NCI-H1048 (cell line): ENCODE measurements around the gene BBX.

Experiments
- DNase-seq: peaks from one replicate; lab custom pipeline; 2025; lab: John Stamatoyannopoulos, UW

BBX gene

DNA sequence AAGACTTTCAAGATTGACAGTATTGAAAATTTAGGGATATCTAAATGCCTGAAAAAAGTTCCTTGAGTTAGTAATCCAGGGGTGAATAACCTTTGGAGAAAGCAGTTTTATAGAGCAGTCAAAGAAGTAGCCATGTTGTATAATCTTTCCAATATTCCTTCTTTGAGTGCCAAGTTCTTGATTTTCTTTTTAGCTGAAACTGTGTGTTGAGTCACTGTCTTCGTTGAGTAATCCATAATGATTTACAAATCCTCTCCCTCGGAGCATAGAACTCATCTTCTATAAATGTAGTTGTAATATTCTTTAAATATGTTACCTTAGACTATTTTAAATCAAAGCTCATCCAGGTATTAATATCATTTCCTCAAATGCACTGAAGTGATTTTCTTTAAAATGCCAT, 135.2 kb downstream of the BBX start:
- no peak for DNase-seq

- DNase-seq: no peak
These were observed 137.7 kb downstream of the BBX start for GRCh38 chr3:107660306-107660976.

DNA sequence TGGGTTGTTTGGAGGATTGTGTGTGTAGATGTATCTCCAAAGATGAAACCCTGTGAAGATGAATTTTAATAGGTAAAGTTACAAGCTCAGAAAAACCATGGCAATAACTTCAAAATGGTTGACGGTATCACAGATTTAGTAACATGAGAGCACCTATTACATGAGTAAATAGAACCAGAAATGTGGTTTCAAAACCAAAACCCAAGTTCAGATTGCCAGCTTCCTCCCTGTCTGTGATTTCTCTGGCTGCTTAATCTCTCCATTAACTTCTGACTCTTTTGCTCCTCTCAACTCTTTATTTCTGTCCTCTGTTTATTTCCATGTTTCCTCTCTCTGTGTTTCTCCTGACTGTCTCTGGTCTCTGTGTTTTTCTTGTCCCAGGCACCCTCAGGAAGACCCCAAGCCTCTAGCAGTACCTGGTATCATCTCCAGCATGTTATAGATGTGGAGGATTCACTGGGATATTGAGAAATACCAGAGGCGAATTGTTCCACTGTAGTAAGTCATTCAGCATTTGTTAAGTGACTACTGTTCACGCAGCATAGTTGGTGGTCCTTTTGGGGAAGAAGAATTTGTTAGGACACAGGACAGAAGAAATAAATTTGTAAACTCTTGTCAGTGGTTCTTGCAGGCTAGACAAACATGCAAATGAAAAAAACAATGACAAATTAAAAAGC, 138.8 kb downstream of the BBX start:
- DNase-seq: no peak

GRCh38 chr3:107662124-107662507, 139.4 kb downstream of the BBX start:
- DNase-seq: no peak

GRCh38 chr3:107662586-107662985, 139.8 kb downstream of the BBX start:
- DNase-seq: no peak

DNA sequence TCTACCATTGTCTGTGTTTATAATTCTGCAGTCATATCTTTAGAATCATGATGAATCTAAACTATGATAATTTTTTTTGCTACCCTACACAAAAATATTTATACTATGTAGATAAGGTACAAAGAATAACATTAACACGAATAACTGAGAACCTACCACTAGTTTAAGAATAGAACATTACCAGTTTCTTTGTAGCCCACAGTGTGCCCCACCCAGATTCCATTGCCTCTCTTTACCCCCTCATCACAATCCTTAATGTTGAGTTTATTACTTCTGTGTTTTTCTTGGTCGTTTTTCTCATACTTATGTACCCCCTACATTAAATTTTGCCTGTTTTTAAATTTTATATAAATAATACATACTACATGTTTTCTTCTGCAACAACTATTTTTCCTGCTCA, 140.5 kb downstream of the BBX start:
- DNase-seq: no peak

GRCh38 chr3:107664614-107665013, 141.9 kb downstream of the BBX start:
- no peak for DNase-seq

DNA sequence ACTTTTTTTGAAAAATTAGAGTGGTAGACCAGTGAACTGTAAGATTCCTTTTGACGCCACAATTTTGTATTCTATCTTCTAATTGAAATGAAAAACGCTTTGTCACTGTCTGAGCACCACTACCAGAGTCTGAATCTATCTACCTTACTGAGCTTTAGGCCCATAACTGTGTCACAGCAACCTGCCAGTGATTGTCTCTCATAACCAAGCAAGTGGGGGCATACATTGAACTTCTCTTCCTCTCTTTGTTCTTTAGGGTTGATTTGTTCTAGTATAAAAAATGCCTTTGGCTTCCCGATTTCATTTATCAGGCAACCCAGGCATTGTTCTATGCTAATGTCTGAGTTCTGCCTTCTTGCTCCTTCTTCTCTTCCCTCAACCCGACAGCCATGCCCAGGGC, 142.6 kb downstream of the BBX start:
- no peak for DNase-seq

GRCh38 chr3:107666853-107667252, 144.1 kb downstream of the BBX start:
- no peak for DNase-seq

DNA sequence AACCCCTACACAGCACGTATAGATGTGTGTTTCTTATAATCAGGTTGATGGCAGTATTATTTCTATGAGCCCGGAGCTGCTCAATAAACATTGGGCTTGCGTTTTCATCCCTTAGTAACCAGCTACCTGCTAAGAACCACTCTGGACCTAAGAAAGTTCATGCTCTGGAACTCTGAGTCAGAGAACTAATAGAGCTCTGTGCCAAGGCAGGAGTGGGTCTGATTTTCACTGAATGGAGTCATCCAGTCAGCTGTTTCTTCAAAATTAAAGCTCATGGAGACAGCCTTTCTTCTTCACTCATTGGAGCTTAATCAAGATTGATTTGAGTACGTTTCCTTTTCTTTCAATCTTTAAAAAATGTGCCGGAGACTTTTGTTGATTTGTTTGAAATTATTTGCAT, 145.7 kb downstream of the BBX start:
- DNase-seq: no peak

- no peak for DNase-seq
These were observed 146.2 kb downstream of the BBX start for GRCh38 chr3:107668963-107669362.

GRCh38 chr3:107669669-107670068, 146.9 kb downstream of the BBX start:
- DNase-seq: no peak

GRCh38 chr3:107670986-107671385, 148.2 kb downstream of the BBX start:
- DNase-seq: no peak

GRCh38 chr3:107674371-107674770, 151.6 kb downstream of the BBX start:
- DNase-seq: no peak

GRCh38 chr3:107675233-107675900, 152.6 kb downstream of the BBX start:
- DNase-seq: no peak

- DNase-seq: no peak
These were observed 153.9 kb downstream of the BBX start for GRCh38 chr3:107676469-107677309.

- DNase-seq: no peak
These were observed 157.2 kb downstream of the BBX start for GRCh38 chr3:107679921-107680320.

DNA sequence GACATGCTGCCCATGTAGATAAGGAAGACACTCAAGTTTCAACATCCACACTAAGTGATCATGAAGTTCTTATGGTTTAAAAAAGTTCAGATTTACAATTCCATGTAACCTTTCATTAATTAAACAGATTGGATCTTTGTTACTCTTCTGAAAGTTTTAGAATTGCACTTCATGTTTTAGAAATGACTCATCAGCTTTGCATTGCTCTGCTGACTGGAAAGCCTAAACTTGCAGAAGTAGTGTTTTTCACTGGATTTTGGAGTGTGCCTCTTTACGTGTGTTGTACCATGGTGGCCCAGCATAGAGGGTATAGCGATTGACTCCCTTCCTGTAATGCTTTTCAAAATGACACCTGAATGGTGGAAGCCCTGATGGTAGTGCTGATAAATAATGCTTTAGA, 157.9 kb downstream of the BBX start:
- DNase-seq: no peak

DNA sequence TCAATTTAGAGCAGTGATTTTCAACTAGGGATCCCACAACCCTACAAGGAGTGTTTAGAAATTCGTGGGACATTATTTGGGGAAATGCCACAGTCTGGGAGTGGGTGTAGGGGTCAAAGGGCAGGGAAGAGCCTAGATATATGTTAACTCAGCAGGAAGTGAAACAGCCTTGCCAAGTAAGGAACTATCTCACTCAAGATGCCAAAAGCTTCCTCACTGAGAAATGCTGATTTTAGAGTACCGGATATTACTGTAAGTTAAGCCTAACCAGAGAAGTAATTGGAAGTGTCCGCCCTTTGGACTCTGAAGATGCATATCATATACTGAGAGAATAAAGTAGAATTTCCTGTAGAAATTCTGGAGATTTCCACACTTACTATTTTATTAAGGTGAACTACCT, 158.6 kb downstream of the BBX start:
- DNase-seq: no peak

DNA sequence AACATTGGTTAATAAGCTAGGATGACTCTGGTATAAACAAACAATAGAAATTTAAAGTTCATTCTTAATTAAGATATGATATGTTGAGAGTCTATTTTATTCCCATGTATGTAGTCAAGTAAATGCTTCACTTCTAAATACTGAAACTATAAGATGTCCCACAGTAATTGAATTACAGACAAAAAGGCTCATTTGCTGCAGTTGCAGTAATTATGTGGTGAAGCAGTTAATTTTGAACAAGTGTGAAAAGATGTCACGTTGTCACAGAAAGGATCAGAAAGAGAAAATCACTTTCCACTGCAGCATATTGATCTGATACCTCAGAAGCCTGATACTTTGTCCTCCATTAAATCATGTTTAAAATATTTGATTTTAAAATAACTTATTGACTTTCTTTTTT, 159.8 kb downstream of the BBX start:
- DNase-seq: no peak

GRCh38 chr3:107683447-107683846, 160.7 kb downstream of the BBX start:
- no peak for DNase-seq

GRCh38 chr3:107684431-107684925, 161.7 kb downstream of the BBX start:
- no peak for DNase-seq
